NOMO-1 treated with DMSO at 0.1 percent for 48 hours (cell line): ENCODE data around the gene MAN2B2.

Experiments
- DNase-seq: peaks from one replicate; lab custom pipeline; 2025; ENCODE audit not compliant: unreplicated experiment; lab: John Stamatoyannopoulos, UW

MAN2B2 gene

GRCh38 chr4:6546091-6546490, 28.9 kb upstream of the MAN2B2 start:
- DNase-seq, result no peak

GRCh38 chr4:6546681-6547447, 28.1 kb upstream of the MAN2B2 start:
- DNase-seq, result peak; percentile 51

GRCh38 chr4:6548201-6548881, 26.6 kb upstream of the MAN2B2 start:
- peak; percentile 27 for DNase-seq

- DNase-seq, result no peak
Observed at GRCh38 chr4:6548882-6549230, 26.1 kb upstream of the MAN2B2 start.

GRCh38 chr4:6549445-6549844, 25.5 kb upstream of the MAN2B2 start:
- DNase-seq, result no peak

GRCh38 chr4:6549890-6550620, 24.9 kb upstream of the MAN2B2 start:
- no peak for DNase-seq

GRCh38 chr4:6550821-6551220, 24.2 kb upstream of the MAN2B2 start:
- DNase-seq, result no peak

GRCh38 chr4:6551660-6552059, 23.3 kb upstream of the MAN2B2 start:
- no peak for DNase-seq

- DNase-seq, result no peak
Observed at GRCh38 chr4:6555519-6555918, 19.5 kb upstream of the MAN2B2 start.

GRCh38 chr4:6556263-6556662, 18.7 kb upstream of the MAN2B2 start:
- no peak for DNase-seq

GRCh38 chr4:6557185-6557584, 17.8 kb upstream of the MAN2B2 start:
- DNase-seq, result no peak

GRCh38 chr4:6557856-6558255, 17.1 kb upstream of the MAN2B2 start:
- no peak for DNase-seq

GRCh38 chr4:6560416-6561172, 14.4 kb upstream of the MAN2B2 start:
- DNase-seq, result no peak

- no peak for DNase-seq
Observed at GRCh38 chr4:6561173-6561516, 13.8 kb upstream of the MAN2B2 start.

- no peak for DNase-seq
Observed at GRCh38 chr4:6561706-6562371, 13.2 kb upstream of the MAN2B2 start.

GRCh38 chr4:6562931-6563901, 11.8 kb upstream of the MAN2B2 start:
- no peak for DNase-seq

- no peak for DNase-seq
Observed at GRCh38 chr4:6563935-6564645, 10.9 kb upstream of the MAN2B2 start.

GRCh38 chr4:6565691-6566390, 9.1 kb upstream of the MAN2B2 start:
- no peak for DNase-seq
